Rectal smooth muscle tissue (tissue), 1 donor: Measurements from ENCODE around the gene LANCL1.

ENCODE experiments used
- H3K27ac ChIP-seq: one replicate; pipeline ENCODE4 v1.7.0; 2013; ENCODE audit warnings: low read depth, low read length, inconsistent platforms
- H3K27me3 ChIP-seq: one replicate; pipeline ENCODE4 v1.7.0; 2013; ENCODE audit warnings: low read length; ENCODE audit not compliant: control insufficient read depth, insufficient read depth
- H3K36me3 ChIP-seq: one replicate; pipeline ENCODE4 v1.7.0; 2013; ENCODE audit warnings: low read length; ENCODE audit not compliant: control insufficient read depth, insufficient read depth
- H3K4me1 ChIP-seq: one replicate; pipeline ENCODE4 v1.7.0; 2013; ENCODE audit warnings: low read length; ENCODE audit not compliant: control insufficient read depth, insufficient read depth
- H3K4me3 ChIP-seq: one replicate; pipeline ENCODE4 v1.7.0; 2013; ENCODE audit warnings: low read length
- H3K9ac ChIP-seq: one replicate; pipeline ENCODE4 v1.7.0; 2013; ENCODE audit warnings: low read length

Gene LANCL1

DNA sequence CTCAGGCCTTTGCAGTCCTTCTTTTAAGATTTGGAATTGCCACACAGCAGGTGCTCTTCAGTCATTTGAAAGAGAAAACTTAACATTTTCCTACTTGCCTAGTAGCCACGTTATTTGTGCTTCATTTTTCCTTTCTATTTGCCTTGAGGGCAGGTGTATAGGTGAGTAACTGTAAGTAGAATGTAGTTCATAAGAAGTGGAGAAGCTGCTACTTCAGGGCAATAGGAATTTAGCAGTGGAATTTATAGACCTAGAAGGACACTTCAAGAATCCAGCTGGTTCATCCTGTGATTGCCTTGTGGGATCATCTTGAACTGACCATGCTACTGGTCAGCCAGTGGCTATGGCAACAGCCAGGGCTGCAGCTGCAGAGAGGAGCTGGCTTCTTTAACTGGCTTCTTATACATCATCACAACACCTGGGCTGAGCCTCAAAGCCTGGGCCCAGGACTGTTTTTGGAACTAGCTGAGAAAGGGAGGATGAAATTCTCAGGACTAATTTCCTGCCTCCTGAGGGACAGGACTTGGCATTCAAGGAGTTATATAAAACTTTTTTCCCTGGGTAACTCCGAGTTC lies 5.1 kb upstream of the LANCL1 start:
- Histone ChIP-seq H3K4me3 (no peak overlapping the region), H3K27ac (no peak overlapping the region), H3K9ac (no peak overlapping the region), H3K36me3 (no peaks in the 10 kb centered on the region), H3K4me1 (peaks cover 5% of the 10 kb centered on the region), H3K27me3 (no peaks in the 10 kb centered on the region)

DNA sequence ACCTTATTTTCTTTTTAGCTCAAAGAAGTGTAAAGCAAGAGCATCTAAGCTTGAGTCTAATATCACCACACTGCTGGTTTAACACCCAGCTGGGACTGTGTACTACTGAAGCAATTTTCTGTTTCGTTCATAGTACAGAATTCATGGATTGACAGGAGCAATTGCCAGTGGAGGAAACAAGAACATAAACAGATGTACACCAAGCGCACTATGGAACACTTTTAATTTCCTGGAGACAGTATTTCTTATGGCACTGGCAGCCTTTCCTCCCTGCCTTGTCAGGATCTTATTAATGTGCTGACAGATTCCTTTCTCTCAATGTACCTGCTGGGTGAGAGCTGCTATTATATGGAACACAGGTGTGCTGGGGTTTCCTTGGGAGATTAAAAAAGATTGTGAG lies 4.2 kb upstream of the LANCL1 start:
- H3K9ac ChIP-seq = no peak overlapping the region
- no peaks in the 10 kb centered on the region for H3K36me3 ChIP-seq
- H3K27ac ChIP-seq = no peak overlapping the region
- H3K27me3 ChIP-seq = no peaks in the 10 kb centered on the region
- peaks cover 5% of the 10 kb centered on the region for H3K4me1 ChIP-seq
- H3K4me3 ChIP-seq = no peak overlapping the region

DNA sequence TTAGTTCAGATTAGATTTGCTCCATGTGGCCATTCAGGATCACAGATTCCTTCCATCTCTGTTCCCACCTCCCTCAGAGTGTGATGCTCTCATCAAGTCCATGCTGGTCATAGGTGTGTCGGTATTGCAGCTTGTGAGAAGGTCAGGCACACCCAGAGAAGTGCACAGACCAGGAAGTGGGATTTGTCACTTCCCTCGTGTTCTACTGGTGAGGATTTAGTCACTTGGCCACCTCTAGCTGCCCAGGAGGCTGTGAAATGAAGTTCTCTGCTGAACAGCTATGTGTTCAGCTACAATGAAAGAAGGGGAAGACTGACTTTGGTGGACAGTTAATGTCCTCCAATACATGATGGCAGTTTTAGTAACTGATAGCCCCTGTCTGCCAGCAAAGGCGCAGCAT lies 3.5 kb upstream of the LANCL1 start:
- no peak overlapping the region for H3K9ac ChIP-seq
- H3K27ac ChIP-seq = no peak overlapping the region
- no peak overlapping the region for H3K4me3 ChIP-seq
- H3K4me1 ChIP-seq = peaks cover 5% of the 10 kb centered on the region
- no peaks in the 10 kb centered on the region for H3K36me3 ChIP-seq
- no peaks in the 10 kb centered on the region for H3K27me3 ChIP-seq

DNA sequence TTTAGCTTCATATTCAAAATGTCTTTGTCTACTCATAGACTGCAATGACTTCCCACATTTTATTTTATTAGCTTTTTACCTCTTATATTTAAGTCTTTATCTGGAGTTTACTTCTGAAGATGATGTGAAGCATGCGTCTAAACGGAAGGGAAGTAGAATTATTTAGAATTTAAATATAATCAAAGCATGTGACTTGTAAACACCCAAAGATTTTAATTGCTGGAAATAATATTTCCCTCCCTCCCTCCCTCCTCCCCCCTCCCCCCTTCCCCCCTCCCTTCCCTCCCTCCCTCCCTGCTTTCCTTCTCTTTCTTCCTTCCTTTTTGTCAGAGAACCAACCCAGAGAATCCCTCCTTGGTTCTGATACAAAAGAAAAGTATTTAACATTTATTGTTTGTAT lies 2.1 kb upstream of the LANCL1 start:
- H3K9ac ChIP-seq = no peak overlapping the region
- no peaks in the 10 kb centered on the region for H3K27me3 ChIP-seq
- no peak overlapping the region for H3K4me3 ChIP-seq
- peaks cover 8% of the 10 kb centered on the region for H3K4me1 ChIP-seq
- H3K27ac ChIP-seq = no peak overlapping the region
- no peaks in the 10 kb centered on the region for H3K36me3 ChIP-seq

DNA sequence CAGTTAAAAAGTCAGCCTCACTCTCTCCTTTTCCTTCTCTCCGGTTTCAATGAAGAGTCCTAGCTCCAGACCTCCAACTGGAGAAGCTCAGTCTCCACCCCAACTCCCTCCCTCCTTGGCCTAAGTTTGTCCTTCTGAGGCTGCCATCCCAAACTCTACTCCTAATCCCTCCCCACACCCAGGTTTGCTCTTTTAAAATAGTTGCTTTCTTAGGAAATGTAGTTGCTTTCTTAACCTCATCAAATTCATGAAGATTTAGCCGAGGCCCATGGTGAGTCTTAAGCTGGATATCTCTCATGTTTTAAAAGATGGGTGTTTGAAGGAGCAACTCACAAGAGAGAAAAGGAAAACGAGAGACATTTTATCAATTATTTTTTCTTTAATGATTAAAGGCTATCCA lies 937 bp upstream of the LANCL1 start:
- Histone ChIP-seq H3K4me1 (peaks cover 8% of the 10 kb centered on the region), H3K9ac (no peak overlapping the region), H3K36me3 (no peaks in the 10 kb centered on the region), H3K27ac (peak overlapping the region; percentile 81), H3K27me3 (no peaks in the 10 kb centered on the region), H3K4me3 (peak overlapping the region; percentile 37)

DNA sequence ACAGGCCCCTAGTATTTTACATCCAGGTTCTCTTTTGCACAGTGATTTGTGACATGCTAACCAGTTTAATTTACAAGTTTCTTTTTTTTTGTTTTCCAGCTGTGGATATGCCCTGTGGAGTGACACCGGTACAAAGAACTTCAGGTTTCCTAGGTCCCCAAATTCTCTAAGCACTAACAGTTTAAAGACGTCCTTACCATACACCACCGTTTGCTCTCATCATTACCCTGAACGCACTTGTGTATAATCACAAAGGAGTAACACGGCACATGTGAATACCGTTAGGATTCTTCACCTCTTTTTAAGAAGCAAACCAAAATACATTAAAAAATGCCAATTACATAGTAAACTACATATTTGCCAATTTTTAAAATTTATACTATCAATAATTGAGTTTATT lies 853 bp downstream of the LANCL1 start:
- Histone ChIP-seq H3K27me3 (no peaks in the 10 kb centered on the region), H3K27ac (no peak overlapping the region)

DNA sequence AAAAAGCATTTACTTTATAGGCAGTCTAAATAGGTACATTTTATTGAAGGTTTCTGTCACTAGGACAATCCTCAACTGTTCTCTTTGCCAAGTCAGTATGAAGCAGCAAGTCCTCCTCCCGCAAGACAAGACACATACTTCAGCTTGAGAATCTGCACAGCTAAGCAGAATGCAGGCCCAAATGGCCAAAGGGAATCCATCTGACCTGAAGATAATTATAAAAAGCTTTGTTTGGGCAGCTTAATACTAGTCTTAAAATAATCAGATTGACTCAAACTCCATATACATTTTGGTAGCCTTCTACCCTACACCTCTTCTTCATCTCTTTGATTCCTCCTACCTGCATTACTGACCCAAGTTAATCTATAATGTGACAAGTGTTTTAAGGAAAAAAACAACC lies 1.8 kb downstream of the LANCL1 start:
- Histone ChIP-seq H3K4me1 (peaks cover 8% of the 10 kb centered on the region), H3K9ac (no peak overlapping the region), H3K4me3 (no peak overlapping the region), H3K27ac (no peak overlapping the region), H3K36me3 (peaks cover 6% of the 10 kb centered on the region), H3K27me3 (no peaks in the 10 kb centered on the region)

More for the DNA sequence above, 853 bp downstream of the LANCL1 start:
- H3K9ac ChIP-seq = no peak overlapping the region
- H3K4me3 ChIP-seq = peak overlapping the region; percentile 95
- H3K4me1 ChIP-seq = peaks cover 8% of the 10 kb centered on the region
- peaks cover 6% of the 10 kb centered on the region for H3K36me3 ChIP-seq

DNA sequence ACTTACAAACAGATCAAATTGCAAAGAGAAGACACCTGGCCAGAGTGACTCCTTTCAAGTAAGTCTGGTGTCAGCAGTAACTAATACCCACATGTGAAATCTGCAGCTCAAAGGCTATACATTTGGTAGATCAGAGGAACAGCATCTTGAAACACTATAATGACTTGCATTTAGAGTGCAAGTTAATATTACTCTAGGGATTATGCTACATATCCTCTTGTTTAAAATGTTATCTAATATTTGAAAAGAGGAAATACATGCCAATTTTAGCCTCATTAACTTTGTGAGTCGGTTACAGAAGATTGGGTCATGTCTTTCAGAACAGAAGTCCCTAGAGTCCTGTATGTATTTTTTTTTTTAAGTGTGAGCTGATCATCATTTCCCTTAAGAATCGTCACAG lies 15.2 kb downstream of the LANCL1 start:
- H3K4me3 ChIP-seq = no peak overlapping the region
- H3K27ac ChIP-seq = no peak overlapping the region
- no peaks in the 10 kb centered on the region for H3K4me1 ChIP-seq
- H3K9ac ChIP-seq = no peak overlapping the region
- H3K36me3 ChIP-seq = peaks cover 11% of the 10 kb centered on the region
- no peaks in the 10 kb centered on the region for H3K27me3 ChIP-seq

DNA sequence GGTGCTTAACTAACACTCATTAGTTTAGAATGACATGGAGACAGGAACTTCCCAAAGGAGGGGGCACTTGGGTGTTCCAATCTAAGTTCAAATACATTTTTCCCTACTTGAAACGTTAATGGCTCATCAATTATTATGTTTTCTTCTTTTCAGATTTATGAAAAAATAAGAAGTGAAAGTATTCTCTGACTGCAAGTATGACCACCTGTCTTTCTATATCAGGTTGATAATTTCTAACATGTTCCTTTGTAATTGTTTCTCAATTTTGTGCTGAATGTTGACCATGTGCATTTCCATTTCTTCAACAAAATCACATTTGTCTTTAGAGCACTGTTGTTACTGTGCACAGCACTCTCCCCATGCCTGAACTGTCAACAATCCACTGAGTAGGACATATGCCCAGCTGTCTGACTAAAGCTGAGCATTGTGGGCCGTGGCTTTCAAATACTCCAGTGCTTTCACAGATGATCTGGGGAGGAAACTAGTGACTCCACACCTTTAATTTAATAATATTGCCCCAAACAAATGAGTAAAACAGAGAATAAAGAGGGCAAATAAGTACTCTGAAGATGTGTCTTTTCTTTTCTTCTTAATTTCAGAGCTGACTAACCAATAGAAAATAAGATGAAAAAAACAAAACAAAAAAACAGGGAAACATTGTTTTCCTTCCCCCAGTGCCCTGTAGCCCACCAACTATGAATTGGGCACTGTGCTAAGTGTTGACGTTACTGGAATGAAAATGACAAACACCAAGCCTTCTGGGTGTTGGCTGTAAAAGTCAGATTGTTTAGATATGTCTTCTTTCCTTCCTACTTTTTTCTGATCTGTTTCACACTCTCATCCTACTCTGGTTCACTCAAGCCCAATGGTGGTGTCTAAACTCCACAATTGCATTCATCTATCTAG lies 16.0 kb downstream of the LANCL1 start:
- no peaks in the 10 kb centered on the region for H3K27me3 ChIP-seq
- no peak overlapping the region for H3K9ac ChIP-seq
- H3K4me1 ChIP-seq = no peaks in the 10 kb centered on the region
- no peak overlapping the region for H3K4me3 ChIP-seq
- no peak overlapping the region for H3K27ac ChIP-seq
- H3K36me3 ChIP-seq = peaks cover 5% of the 10 kb centered on the region

DNA sequence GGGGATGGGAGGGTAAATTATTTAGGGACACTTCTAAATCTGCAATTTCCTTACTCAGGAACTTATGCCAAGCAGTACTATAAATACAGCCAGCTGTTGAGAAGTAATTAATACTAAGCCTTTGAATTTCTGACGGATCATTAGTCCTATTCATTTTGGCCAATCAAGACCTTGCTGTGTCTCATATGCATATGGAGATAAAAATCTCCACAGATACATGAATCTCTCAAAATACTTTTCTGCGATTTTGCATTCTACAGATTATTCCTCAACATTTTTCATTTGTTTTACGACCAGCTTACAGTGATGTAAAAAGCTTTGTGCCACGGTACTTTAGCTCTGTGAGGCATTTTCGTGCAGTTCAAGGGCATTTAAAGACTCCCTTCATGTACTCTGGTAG lies 16.7 kb downstream of the LANCL1 start:
- H3K36me3 ChIP-seq = peaks cover 2% of the 10 kb centered on the region
- no peak overlapping the region for H3K27ac ChIP-seq
- H3K4me1 ChIP-seq = no peaks in the 10 kb centered on the region
- no peak overlapping the region for H3K9ac ChIP-seq
- H3K4me3 ChIP-seq = no peak overlapping the region
- H3K27me3 ChIP-seq = no peaks in the 10 kb centered on the region

DNA sequence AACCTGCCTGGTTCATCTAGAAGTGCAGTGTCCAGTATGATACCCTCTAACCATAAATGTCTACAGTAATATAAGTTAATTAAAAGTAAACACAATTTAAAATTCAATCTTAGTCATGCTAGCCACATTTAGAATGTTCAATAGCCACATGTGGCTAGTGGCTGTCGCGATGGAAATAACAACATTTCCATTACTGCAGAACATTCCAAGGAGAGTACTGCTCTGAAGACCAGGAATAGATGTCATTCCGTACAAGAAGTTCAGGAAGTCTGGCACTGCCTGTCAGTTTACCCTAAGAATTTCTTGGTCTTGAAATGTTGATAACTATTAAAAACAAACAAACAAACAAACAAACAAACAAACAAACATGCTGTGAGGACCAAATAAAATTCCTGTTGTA lies 17.2 kb downstream of the LANCL1 start:
- no peaks in the 10 kb centered on the region for H3K4me1 ChIP-seq
- no peak overlapping the region for H3K27ac ChIP-seq
- H3K27me3 ChIP-seq = no peaks in the 10 kb centered on the region
- no peak overlapping the region for H3K4me3 ChIP-seq
- H3K9ac ChIP-seq = no peak overlapping the region
- H3K36me3 ChIP-seq = peaks cover 2% of the 10 kb centered on the region

DNA sequence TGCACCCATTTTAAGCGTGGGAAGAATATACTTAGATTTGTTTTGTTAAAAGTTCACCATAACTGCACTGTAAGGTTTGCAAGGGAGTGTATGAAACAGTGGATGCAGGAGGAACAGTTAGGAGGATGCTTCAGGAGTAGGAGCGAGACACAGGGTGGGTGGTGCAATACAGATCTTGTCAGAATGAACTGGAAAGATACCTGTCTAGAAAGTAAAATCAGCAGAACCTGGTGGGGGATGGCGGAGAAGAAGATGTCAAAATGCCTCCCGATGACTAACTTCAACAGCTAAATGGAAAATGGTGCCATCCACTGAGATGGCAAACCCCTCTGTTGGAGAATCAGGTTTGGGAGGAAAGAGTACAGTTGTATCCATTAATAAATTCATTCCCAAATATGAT lies 18.2 kb downstream of the LANCL1 start:
- H3K36me3 ChIP-seq = peaks cover 2% of the 10 kb centered on the region
- no peak overlapping the region for H3K9ac ChIP-seq
- H3K27ac ChIP-seq = no peak overlapping the region
- H3K4me1 ChIP-seq = no peaks in the 10 kb centered on the region
- H3K4me3 ChIP-seq = no peak overlapping the region
- no peaks in the 10 kb centered on the region for H3K27me3 ChIP-seq

DNA sequence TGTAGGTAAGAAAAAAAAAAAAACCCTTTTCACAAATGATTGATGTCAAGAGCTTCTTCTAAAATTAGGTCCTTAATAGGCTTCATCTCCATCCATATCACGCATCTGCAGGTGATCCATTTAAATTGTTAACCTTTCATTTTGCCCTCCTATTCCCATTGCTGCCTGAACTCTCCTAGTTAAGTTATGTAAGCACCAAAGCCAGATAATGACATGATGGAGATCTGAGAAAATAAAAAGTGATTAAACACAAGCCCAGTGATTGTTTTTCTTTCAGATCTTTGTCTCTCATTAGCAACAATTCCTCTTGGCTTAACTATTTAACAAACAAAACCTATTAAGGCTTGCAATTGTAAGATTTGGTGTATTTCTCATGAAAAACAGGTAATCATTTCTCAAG lies 20.0 kb downstream of the LANCL1 start:
- Histone ChIP-seq H3K27me3 (no peaks in the 10 kb centered on the region), H3K36me3 (peaks cover 4% of the 10 kb centered on the region), H3K9ac (no peak overlapping the region), H3K4me1 (no peaks in the 10 kb centered on the region), H3K27ac (no peak overlapping the region), H3K4me3 (no peak overlapping the region)
